ENCODE results near the gene SIGLEC10. TPM values are rescaled to one million over a fixed set of nuclear protein-coding genes. Genes with fewer than 3 reads are reported as not detected.
"Not testable (repeated sequence)": the region's sequence is repeated elsewhere in the genome, so short reads cannot be mapped to it uniquely, and the experiment has no call there.

SIGLEC10 gene
- total RNA-seq, 1 donor from 2014 or later = not detected

DNA sequence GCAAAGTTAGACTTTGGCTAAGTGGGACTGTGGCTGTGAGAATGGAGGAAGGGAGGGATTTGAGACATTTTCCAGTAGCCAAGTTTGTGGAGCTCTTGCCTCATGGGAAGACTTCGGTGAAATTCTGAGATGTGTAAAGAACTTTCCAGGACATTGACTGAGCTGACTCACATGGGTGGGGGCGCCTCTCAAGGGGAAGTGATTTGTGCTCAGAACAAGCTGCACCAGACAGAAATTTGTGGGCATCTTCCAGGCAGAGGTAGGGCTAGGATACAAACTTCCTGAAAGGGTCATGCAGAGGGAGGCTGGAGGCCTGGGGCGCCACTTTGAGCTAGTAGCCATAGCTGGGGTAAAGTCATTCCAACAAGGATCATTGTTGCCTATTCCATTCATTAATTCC is 9.8 kb upstream of the SIGLEC10 start:
- H3K27me3 Mint-ChIP-seq (ENCODE audit: unreplicated experiment) = peaks cover 5% of the 10 kb centered on the region
- TF ChIP-seq, protein P1, sequence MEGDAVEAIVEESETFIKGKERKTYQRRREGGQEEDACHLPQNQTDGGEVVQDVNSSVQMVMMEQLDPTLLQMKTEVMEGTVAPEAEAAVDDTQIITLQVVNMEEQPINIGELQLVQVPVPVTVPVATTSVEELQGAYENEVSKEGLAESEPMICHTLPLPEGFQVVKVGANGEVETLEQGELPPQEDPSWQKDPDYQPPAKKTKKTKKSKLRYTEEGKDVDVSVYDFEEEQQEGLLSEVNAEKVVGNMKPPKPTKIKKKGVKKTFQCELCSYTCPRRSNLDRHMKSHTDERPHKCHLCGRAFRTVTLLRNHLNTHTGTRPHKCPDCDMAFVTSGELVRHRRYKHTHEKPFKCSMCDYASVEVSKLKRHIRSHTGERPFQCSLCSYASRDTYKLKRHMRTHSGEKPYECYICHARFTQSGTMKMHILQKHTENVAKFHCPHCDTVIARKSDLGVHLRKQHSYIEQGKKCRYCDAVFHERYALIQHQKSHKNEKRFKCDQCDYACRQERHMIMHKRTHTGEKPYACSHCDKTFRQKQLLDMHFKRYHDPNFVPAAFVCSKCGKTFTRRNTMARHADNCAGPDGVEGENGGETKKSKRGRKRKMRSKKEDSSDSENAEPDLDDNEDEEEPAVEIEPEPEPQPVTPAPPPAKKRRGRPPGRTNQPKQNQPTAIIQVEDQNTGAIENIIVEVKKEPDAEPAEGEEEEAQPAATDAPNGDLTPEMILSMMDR (IDR thresholded peaks at IDR 0.05; ENCODE audit: partially characterized antibody, unreplicated experiment) = no peak
- H3K4me1 Mint-ChIP-seq (ENCODE audit: low read depth, unreplicated experiment) = no peaks in the 10 kb centered on the region
- no peak overlapping the region for H3K27ac Mint-ChIP-seq (ENCODE audit: unreplicated experiment)
- no peaks in the 10 kb centered on the region for H3K36me3 Mint-ChIP-seq (ENCODE audit: unreplicated experiment)
- no peak overlapping the region for H3K4me3 Mint-ChIP-seq (ENCODE audit: unreplicated experiment)
- H3K9me3 Mint-ChIP-seq (ENCODE audit: unreplicated experiment) = peaks cover 5% of the 10 kb centered on the region
- DNase-seq = no peak

DNA sequence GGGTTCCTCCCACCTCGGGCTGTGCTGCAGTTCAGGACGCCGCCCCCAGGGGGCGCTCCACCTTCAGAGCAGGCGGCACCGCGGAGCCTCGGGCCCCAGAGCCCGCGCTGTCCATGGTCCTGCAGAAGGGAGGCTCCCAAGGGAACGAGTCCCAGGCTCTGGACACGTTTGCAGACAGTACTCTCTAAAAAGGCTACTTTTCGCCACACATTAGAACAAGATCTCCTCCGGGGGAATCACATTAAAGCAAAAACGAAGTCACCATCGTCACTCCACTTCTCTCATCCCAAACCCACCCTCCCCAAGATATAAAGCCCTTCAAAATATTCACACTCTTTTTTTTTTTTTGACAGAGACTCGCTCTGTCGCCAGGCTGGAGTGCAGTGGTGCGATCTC is 4.6 kb upstream of the SIGLEC10 start:
- Mint-ChIP-seq H3K36me3 (ENCODE audit: unreplicated experiment) (no peaks in the 10 kb centered on the region), H3K4me1 (ENCODE audit: low read depth, unreplicated experiment) (no peaks in the 10 kb centered on the region), H3K9me3 (ENCODE audit: unreplicated experiment) (peaks cover 3% of the 10 kb centered on the region), H3K4me3 (ENCODE audit: unreplicated experiment) (peak overlapping the region; percentile 63), H3K27ac (ENCODE audit: unreplicated experiment) (no peak overlapping the region), H3K27me3 (ENCODE audit: unreplicated experiment) (peaks cover 4% of the 10 kb centered on the region)
- TF ChIP-seq, protein P1 (IDR thresholded peaks at IDR 0.05; ENCODE audit: partially characterized antibody, unreplicated experiment) = peak; percentile 99
- peak; percentile 86 for DNase-seq

DNA sequence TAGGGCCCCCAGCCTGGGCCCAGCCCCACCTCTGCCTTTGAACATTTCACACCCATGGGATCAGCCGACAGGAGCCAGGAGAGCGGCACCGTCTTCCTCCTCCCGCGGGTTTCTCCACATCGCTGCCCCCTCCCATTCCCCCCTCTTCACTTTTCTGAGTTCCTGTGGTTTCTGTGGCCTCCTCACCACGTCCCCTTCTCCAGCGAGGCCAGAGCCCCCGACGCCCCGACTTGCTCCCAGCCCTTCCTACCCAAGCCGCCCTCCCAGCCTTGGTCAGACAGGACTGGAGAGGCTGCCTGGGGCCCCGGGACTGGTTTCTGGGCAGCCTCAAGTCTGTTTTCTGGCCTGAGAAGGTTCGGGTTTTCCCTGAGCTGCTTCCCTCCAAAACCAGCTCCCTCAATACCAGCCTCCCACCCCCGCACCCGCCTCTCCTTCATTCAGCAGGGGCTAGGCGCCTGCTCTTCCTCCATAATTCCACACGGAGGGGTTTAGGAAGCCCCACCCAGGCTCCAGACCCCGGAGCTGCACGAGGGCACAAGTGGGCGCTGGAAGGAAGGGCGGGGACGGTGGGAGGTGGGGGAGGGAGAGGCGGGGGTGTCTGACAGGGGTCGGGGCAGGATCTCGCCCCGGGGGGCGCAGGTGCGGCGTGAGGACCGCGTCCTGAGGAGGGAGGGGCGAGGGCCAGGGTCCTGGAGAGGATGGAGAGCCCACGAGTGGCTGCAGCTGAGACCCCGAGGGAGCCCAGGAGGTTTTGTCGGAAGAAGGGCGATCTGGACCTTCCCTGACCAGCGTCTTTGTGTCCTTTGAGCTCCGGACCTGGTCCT is 4.0 kb upstream of the SIGLEC10 start:
- Mint-ChIP-seq H3K4me3 (ENCODE audit: unreplicated experiment) (peak overlapping the region; percentile 63), H3K4me1 (ENCODE audit: low read depth, unreplicated experiment) (no peaks in the 10 kb centered on the region), H3K36me3 (ENCODE audit: unreplicated experiment) (no peaks in the 10 kb centered on the region), H3K9me3 (ENCODE audit: unreplicated experiment) (peaks cover 3% of the 10 kb centered on the region), H3K27ac (ENCODE audit: unreplicated experiment) (no peak overlapping the region), H3K27me3 (ENCODE audit: unreplicated experiment) (peaks cover 4% of the 10 kb centered on the region)
- TF ChIP-seq, protein P1 (IDR thresholded peaks at IDR 0.05; ENCODE audit: partially characterized antibody, unreplicated experiment) = no peak
- no peak for DNase-seq

DNA sequence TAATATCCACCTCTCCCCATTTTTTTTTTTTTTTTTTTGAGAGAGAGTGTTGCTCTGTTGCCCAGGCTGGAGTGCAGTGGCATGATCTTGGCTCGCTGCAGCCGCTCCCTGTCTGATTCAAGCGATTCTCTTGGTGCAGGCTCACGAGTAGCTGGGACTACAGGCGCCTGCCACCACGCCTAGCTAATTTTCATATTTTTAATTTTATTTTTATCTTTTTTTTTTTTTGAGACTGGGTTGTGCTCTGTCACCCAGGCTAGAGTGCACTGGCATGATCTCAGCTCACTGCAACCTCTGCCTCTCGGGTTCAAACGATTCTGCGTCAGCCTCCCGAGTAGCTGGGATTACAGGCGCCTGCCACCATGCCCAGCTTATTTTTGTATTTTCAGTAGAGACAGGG is 3.1 kb upstream of the SIGLEC10 start:
- not testable (repeated sequence) for H3K4me1 Mint-ChIP-seq (ENCODE audit: low read depth, unreplicated experiment); H3K36me3 Mint-ChIP-seq (ENCODE audit: unreplicated experiment); H3K4me3 Mint-ChIP-seq (ENCODE audit: unreplicated experiment); H3K27me3 Mint-ChIP-seq (ENCODE audit: unreplicated experiment); H3K27ac Mint-ChIP-seq (ENCODE audit: unreplicated experiment); H3K9me3 Mint-ChIP-seq (ENCODE audit: unreplicated experiment); DNase-seq

DNA sequence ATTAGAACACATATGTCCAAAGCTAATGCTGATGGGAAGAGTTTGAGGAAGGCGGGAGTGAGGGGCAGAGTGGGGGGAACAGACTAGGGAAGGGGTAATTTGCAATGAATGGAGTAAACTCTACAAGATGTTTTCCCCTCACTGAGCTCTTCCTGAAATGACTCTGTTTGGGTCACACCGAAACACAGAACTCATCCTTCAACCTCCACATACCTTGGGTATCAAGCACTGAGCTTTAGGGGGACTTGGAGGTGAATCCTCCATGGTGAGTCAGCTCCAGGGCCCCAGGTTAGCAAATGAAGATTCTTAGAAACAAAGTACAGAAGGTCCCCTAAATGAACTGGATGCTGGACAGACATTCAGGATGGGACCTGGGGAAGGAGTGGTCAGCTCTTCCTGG is 1.3 kb upstream of the SIGLEC10 start:
- Mint-ChIP-seq H3K9me3 (ENCODE audit: unreplicated experiment) (peaks cover 3% of the 10 kb centered on the region), H3K4me1 (ENCODE audit: low read depth, unreplicated experiment) (no peaks in the 10 kb centered on the region), H3K27me3 (ENCODE audit: unreplicated experiment) (peaks cover 4% of the 10 kb centered on the region), H3K4me3 (ENCODE audit: unreplicated experiment) (no peak overlapping the region), H3K27ac (ENCODE audit: unreplicated experiment) (no peak overlapping the region), H3K36me3 (ENCODE audit: unreplicated experiment) (no peaks in the 10 kb centered on the region)
- DNase-seq = no peak
- TF ChIP-seq, protein P1 (IDR thresholded peaks at IDR 0.05; ENCODE audit: partially characterized antibody, unreplicated experiment) = no peak
